Measurements from ENCODE around the gene SP1.
"Not testable (repeated sequence)": the region's sequence is repeated elsewhere in the genome, so short reads cannot be mapped to it uniquely, and the experiment has no call there.

The SP1 gene

DNA sequence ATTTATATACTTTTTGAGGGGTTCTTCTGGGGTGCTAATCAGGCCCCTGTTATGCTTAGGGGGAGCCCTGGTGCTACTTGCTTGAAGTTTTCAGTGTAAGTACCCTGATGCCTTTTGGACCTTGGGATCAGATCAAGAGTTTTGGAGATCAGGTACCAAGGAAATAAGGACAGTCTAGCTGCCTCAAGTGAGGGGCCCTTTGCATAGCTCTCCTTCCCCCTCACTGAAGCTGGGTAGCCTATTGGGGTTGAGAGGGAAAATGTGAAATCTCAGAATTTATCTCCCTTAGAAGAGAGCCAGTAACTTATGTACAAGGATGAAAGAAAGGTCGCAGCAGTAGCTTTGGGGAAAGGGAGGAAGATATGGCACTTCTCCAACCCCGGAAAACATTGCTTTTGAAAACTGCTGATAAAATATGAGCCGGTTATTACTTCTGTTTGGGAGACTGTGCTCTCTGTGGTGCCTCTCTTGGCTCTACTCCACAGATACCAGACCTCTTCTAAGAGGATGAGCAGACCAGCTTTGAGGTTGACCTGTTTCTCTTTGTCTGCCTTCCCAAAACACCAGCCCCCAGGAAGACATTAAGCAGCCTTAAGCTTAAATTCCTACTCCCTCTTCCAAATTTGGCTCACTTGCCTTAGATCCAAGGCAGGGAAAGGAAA is 34.9 kb downstream of the SP1 start:
- DNase-seq (ENCODE audit: low spot score) = no peak

DNA sequence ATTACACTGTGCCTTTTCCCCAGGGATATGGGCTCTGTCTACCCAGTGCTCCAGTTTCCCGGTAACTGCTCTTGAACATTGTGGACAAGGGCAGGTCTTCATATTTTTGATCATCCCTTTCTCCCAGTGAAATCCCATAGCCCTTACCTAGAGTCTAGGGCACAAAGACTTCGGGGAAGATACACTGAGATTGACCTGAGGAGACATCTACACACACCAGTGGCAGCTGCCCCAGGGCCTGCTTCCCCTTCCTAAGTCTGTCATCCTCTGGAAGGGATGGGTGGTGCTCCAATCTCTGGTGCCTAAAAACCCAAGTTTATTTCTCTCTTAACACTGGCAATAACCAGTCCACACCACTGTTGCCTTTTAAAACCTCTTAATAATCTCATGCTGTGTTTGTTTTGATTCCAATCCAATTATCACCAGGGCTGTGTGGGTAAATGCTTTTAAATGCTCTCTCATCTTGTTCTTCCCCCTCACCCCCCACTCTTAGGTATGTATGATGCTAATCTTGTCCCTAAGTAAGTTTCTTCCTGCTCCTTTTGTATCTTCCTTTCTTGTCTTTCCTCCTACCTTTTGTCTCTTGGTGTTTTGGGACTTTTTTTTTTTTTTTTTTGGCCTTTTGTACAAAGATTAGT is 35.9 kb downstream of the SP1 start:
- not testable (repeated sequence) for DNase-seq (ENCODE audit: low spot score)

DNA sequence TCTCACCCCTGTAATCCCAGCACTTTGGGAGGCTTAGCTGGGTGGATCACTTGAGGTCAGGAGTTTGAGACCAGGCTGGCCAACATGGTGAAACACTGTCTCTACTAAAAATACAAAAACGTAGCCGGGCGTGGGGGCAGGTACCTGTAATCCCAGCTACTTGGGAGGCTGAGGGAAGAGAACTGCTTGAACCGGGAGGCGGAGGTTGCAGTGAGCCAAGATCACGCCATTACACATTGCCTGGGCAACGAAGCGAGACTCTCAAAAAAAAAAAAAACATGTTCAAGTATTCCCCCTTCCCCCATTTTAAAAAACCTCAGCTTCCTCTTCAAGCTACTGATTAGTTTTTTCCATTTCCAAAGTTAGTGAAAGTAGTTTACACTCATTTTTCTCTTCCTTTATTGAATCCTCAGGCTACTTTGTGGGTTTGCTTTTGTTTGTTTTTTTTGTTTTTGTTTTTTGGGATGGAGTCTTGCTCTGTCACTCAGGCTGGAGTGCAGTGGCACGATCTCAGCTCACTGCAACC is 37.4 kb downstream of the SP1 start:
- DNase-seq (ENCODE audit: low spot score) = not testable (repeated sequence)

DNA sequence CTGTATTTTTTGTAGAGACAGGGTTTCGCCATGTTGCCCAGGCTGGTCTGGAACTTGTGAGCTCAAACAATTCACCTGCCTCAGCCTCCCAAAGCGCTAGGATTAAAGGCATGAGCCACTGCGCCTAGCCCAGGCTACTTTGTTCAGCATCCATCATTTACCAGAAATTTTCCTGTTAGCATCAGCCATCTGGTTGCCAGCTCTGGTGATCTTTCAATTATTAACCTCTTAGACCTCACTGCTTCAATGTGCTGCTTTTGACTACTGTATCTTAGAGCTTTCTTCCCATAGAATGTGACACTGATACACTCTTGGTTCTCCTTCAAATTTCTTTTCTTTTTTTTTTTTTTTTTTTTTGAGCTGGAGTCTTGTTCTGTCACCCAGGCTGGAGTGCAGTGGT is 38.2 kb downstream of the SP1 start:
- no peak for DNase-seq (ENCODE audit: low spot score)

DNA sequence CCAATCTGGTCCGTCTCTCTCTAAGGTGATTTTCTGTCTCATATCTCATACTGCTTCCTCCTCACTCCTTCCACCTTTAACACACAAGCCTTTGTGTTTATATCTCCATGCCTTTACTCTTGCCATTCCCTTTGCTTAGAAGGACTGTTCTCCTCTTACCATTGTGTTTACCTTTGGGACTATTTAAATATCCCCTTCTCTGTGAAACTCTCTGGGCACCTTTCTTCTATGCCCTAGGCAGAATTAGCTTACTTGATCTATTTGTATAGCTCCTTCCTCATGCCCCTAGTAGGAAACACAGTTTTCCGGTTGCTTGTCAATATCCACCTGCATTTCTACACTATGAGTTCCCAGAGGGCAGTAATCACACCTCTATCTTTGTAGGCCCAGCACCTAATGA is 39.8 kb downstream of the SP1 start:
- no peak for DNase-seq (ENCODE audit: low spot score)

DNA sequence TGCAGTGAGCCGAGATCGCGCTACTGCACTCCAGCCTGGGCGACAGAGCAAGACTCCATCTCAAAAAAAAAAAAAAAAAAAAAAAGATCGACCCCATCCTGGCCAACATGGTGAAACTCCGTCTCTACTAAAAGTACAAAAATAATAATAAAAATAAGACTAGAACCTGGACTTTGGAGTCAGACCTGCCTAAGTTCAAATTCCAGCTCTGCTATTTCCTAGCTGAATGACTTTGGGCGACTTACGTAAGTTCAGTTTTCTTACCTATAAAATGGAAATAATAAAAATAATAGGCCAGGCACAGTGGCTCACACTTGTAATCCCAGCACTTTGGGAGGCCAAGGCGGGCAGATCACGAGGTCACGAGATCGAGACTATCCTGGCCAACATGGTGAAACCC is 42.3 kb downstream of the SP1 start:
- not testable (repeated sequence) for DNase-seq (ENCODE audit: low spot score)

DNA sequence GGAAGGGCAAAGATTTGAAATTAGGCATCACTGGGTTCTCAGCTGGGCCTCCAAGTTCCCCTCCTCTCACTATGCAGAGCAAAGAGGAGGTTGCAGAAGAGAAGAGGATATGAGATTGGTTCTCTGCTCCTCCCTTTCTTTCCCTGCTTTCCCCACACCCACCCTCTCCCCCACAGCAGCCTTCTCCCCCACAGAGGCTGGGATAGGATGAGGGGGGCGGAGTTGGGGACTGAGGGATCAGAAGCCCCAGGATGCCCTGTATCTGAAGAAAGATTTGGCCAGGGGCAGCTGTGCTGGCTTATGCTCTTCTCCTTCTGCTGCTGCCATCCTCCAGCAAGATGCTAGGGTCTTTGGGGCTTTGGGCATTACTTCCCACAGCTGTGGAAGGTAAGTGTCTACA is 43.6 kb downstream of the SP1 start, which contains the start of gene AMHR2:
TSS of gene AMHR2 (plus strand) at position 259 of the 400 bp plus-strand sequence. CDS start at position 339, 80 bp downstream.
- DNase-seq (ENCODE audit: low spot score) = no peak

DNA sequence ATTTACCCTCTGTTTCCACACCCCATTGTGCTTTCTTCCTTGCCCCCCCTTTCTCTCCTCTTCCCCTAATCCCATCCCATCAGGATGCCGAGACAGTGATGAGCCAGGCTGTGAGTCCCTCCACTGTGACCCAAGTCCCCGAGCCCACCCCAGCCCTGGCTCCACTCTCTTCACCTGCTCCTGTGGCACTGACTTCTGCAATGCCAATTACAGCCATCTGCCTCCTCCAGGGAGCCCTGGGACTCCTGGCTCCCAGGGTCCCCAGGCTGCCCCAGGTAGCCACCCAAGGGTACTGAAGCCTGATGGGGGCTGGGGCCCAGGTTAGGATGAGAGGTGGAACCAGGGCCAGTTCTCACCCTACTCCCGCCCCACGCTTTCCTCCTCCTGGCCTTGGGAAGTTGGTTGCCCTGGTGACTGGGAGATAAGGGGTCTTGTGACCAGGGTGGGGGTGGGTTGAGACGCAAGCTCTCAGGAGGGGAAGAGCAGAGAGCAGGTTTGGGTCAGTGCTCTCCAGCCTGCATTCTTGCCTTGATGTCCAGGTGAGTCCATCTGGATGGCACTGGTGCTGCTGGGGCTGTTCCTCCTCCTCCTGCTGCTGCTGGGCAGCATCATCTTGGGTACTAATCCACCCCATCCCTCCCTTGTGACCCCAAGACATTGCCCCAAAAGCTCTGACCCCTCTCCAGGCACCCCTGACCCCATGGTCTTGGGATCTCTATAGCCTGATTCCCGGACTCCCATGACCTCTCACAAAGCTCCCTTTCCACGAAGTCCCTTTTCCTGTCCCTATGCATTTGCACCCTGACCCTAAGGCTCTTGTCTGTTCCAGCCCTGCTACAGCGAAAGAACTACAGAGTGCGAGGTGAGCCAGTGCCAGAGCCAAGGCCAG is 44.9 kb downstream of the SP1 start:
- DNase-seq (ENCODE audit: low spot score) = no peak

DNA sequence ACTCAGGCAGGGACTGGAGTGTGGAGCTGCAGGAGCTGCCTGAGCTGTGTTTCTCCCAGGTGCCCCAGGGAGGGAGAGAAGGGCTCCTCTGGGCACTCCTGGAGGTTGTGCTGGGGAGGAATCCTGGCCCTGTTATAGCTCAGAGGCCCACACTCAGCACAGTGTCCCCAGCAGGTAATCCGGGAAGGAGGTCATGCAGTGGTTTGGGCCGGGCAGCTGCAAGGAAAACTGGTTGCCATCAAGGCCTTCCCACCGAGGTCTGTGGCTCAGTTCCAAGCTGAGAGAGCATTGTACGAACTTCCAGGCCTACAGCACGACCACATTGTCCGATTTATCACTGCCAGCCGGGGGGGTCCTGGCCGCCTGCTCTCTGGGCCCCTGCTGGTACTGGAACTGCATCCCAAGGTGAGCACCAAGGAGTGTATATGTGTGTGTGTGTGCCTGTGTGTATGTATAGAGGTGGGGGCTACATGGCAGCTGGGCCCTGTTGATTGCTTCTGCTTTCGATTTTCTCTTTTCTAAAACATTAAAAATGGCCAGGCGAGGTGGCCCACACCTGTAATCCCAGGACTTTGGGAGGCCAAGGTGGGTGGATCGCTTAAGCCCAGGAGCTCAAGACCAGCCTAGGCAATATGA is 45.7 kb downstream of the SP1 start:
- DNase-seq (ENCODE audit: low spot score) = no peak

DNA sequence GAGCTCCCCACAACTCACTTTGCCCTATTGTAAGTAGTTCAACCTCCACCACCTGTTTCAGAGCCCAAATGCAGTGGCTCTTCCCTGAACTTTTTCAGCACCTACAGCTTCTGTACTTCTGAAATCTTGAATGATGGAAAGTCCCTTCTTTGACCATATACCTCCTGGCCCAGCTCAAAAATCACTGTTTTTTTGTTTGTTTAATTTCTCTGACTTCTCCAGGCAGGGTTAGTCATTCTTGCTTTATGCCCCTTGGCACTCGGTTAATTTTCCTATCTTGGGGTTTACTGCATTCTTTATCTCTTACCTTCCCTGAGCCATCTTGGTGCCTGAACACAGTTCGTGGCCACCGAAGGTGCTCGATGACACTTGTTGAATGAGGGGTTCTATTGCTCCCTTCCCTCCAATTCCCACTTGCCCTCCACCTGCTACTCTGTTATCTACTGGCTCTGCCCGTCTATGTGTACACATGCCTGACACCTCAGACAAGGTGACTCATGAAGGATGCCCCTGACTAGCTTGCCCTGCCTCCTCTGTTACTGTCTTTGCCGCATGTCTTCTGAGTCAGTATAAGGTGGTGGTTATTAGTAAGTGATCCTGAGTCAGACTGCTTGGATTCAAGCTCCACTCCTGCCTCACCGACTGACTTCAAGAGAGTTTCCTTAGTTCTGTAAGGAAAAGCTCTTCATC is 48.1 kb downstream of the SP1 start:
- peak; percentile 81 for DNase-seq (ENCODE audit: low spot score)

DNA sequence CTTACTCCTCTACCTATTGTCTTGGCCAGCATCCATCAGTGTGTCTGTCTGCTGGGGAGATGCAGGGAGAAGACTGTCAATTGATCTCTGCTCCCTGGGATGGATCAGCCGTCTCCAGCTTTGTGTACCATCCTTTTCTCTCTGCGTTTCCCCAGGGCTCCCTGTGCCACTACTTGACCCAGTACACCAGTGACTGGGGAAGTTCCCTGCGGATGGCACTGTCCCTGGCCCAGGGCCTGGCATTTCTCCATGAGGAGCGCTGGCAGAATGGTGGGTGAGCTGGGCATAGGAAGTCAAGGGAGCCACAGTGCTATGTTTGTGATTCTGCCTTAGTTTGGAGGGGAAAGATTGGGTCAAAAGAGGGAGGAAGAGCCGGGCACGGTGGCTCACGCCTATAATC is 48.8 kb downstream of the SP1 start:
- DNase-seq (ENCODE audit: low spot score) = no peak

DNA sequence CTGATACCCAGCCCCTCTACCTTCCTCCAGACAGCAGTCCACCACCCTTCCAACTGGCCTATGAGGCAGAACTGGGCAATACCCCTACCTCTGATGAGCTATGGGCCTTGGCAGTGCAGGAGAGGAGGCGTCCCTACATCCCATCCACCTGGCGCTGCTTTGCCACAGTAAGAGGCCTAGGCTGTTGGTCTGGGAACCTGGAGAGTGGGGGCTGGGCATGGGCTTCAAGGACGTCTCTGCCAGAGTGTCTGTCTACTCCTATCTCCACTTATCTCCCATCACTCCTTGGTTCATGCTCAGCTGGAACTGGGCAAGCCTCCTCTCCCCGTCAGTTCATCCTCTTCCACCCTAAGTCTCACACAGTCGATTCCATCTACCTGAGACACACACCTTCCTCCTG is 50.1 kb downstream of the SP1 start:
- DNase-seq (ENCODE audit: low spot score) = no peak

DNA sequence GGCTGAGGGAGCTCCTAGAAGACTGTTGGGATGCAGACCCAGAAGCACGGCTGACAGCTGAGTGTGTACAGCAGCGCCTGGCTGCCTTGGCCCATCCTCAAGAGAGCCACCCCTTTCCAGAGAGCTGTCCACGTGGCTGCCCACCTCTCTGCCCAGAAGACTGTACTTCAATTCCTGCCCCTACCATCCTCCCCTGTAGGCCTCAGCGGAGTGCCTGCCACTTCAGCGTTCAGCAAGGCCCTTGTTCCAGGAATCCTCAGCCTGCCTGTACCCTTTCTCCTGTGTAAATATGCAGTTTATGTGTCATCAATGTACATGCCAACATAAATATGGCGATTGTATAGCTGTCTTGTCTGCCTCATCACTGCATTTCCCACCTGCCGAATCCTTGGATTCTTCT is 51.2 kb downstream of the SP1 start:
- no peak for DNase-seq (ENCODE audit: low spot score)

DNA sequence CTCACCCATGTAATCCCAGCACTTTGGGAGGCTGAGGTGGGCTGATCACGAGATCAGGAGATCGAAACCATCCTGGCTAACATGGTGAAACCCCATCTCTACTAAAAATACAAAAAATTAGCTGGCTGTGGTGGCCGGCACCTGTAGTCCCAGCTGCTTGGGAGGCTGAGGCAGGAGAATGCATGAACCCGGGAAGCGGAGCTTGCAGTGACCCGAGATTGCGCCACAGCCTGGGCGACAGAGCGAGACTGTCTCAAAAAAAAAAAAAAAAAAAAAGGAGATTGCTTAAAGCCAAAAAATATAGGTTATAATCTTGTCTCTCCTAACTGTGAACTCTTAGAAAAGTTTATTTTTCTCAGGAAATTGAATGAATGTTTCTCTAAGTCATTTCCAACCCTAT is 55.4 kb downstream of the SP1 start:
- not testable (repeated sequence) for DNase-seq (ENCODE audit: low spot score)

DNA sequence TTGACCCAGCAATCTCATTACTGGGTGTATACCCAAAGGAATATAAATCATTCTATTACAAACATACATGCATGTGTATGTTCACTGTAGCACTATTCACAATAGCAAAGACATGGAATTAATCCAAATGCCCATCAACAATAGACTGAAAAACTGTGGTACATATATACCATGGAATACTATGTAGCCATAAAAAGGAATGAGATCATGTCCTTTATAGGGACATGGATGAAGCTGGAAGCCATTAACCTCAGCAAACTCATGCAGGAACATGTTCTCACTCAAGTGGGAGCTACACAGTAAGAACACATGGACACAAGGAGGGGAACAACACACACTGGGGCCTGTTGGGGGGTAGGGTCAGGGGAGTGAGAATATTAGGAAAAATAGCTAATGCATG is 59.6 kb downstream of the SP1 start:
- not testable (repeated sequence) for DNase-seq (ENCODE audit: low spot score)

DNA sequence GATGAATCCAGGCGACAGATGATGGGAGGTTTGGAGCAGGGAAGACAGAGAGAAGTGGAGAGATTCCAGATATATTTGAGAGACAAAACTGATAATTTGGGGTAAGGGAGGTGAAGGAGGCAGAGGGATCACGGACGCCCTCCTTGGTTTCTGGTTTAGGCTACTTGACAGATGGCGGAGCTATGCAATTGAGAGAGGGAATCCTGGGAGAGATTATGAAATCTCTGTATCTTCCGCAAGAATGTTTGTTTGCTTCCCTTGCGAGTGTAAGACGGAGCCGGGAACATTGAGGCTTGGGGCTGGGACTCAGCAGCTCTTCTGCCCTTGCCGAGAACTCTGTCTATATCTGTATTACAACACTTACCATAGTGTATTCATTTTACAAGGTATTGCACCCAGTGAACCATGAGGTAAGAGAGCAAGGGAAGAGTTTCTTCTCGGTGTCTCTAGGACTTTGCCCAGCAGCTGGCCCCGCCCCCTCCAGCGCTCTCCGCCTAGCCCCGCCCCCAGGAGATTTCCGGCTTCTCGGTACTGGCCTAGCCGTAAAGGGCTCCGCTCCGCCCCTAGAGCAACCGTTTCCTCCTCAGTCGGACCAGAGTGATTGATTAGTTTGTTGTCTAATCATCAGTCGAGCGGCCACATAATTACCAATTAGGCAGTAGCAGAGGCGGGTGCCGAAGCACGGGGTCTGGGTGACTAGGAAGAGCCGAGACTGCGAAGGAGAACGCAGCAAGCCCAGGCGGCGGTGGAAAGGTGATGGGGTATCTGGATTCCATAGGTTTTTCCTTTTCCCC is 61.3 kb downstream of the SP1 start, which contains the start of gene PRR13:
TSS of gene PRR13 (plus strand) at position 695 of the 794 bp plus-strand sequence. CDS start 981 bp downstream, outside the sequence.
- DNase-seq (ENCODE audit: low spot score) = peak; percentile 96

DNA sequence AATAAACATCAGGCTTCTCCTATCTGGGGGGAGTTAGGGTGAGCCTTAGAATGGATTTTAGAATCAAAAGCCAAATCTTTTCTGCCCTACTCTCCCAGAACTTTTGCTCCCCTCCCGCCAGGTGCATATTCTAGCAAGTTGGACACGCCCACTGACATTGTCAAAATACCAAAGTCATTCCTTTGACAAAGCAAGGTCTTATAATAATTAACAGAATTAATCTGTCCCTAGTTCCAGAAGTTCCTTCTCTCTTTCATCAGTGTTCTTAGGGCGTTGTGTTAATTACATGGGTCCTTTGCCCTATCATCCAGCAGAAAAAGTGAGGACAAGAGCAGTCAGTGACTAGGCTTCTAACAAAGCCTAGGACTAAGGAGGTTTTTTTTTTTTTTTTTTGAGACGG is 64.0 kb downstream of the SP1 start:
- no peak for DNase-seq (ENCODE audit: low spot score)

DNA sequence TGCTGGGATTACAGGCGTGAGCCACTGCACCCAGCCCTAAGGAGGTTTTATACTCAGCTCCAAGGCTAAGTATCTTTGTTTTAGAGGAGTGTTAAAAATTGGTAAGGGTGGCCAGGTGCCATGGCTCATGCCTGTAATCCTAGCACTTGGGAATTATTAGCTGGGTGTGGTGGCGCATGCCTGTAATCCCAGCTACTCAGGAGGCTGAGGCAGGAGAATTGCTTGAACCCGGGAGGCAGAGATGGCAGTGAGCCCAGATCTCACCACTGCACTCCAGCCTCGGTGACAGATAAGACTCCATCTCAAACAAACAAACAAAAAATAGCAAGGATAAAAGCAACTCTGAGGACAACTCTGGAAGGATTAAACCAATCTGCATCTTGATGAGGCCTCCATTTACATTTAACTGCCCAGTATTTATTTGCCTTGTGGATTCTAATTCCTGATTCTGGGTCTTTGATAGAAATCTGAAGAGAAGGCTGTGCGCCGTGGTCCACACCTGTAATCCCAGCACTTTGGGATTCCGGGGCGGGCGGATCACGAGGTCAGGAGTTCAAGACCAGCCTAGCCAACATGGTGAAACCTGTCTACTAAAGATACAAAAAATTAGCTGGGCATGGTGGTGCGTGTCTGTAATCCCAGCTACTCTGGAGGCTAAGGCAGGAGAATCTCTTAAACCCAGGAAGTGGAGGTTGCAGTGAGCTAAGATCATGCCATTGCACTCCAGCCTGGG is 64.8 kb downstream of the SP1 start:
- not testable (repeated sequence) for DNase-seq (ENCODE audit: low spot score)

DNA sequence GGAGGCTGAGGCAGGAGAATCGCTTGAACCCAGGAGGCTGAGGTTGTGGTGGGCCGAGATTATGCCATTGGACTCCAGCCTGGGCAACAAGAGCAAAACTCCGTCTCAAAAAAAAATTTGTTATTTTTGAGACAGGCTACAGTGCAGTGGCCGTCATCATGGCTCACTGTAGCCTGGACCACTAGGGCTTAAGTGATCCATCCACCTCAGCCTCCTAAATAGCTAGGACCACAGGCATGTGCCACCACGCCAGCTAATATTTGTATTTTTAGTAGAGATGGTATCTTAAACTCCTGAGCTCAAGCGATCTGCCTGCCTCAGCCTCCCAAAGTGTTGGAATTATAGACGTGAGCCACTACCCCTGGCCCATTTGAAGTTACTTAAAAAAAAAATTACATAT is 71.0 kb downstream of the SP1 start:
- no peak for DNase-seq (ENCODE audit: low spot score)

DNA sequence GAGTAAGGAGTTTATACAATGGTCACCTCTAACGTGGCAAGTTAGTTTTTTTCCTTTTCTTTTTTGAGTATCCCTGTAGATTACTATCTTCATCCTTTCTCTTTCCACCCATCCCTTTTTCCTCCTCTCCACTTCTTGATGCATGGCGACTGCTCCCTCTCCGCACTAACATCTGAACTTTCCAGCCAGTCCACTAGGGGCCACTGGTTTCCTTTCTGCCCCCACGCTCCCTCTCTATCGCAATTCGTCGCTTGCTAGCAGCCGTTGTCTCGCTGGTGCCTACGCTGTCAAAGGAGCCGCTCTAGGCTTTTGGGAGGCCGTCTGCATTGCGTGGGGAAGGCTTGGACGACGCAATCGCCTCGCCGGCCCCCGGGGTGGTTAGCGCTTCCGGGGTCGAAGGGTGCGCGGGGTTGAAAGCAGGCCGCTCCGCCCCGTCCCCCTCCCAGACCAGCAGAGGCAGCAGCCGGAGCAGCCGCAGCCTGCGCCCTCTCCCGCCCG is 71.7 kb downstream of the SP1 start, which contains the start of gene PCBP2:
TSS of gene PCBP2 (plus strand) at position 442 of the 498 bp plus-strand sequence. CDS start 2,699 bp downstream, outside the sequence.
- peak; percentile 97 for DNase-seq (ENCODE audit: low spot score)
